ENCODE data around the gene PSMD1. TPM values are rescaled to one million over a fixed set of nuclear protein-coding genes. Genes with fewer than 3 reads are reported as not detected.
"Not testable (repeated sequence)": the region's sequence is repeated elsewhere in the genome, so short reads cannot be mapped to it uniquely, and the experiment has no call there.

PSMD1 gene
- total RNA-seq, 1 donor from 2014 or later = 77.2 TPM

- DNase-seq (ENCODE audit: low read depth) = no peak
- no peak overlapping the region for H3K4me3 ChIP-seq (ENCODE audit: low read depth, low read length)
- no peaks in the 10 kb centered on the region for H3K36me3 ChIP-seq (ENCODE audit: control insufficient read depth, insufficient read depth, low read length)
- peaks cover 6% of the 10 kb centered on the region for H3K27me3 ChIP-seq (ENCODE audit: control insufficient read depth, insufficient read depth, low read length)
- no peak for TF ChIP-seq CTCF (IDR thresholded peaks at IDR 0.05; ENCODE audit: insufficient read depth, low read length, poor library complexity, severe bottlenecking)
Observed at GRCh38 chr2:231017231-231017598, 39.5 kb upstream of the PSMD1 start.

- Histone ChIP-seq H3K27me3 (ENCODE audit: control insufficient read depth, insufficient read depth, low read length) (peaks cover 6% of the 10 kb centered on the region), H3K36me3 (ENCODE audit: control insufficient read depth, insufficient read depth, low read length) (no peaks in the 10 kb centered on the region), H3K4me3 (ENCODE audit: low read depth, low read length) (no peak overlapping the region)
- DNase-seq (ENCODE audit: low read depth) = no peak
- no peak for TF ChIP-seq CTCF (IDR thresholded peaks at IDR 0.05; ENCODE audit: insufficient read depth, low read length, poor library complexity, severe bottlenecking)
Observed at GRCh38 chr2:231018184-231018583, 38.5 kb upstream of the PSMD1 start.

- not testable (repeated sequence) for DNase-seq (ENCODE audit: low read depth); H3K4me3 ChIP-seq (ENCODE audit: low read depth, low read length); H3K27me3 ChIP-seq (ENCODE audit: control insufficient read depth, insufficient read depth, low read length); H3K36me3 ChIP-seq (ENCODE audit: control insufficient read depth, insufficient read depth, low read length)
Observed at GRCh38 chr2:231025059-231025458, 31.6 kb upstream of the PSMD1 start.

DNA sequence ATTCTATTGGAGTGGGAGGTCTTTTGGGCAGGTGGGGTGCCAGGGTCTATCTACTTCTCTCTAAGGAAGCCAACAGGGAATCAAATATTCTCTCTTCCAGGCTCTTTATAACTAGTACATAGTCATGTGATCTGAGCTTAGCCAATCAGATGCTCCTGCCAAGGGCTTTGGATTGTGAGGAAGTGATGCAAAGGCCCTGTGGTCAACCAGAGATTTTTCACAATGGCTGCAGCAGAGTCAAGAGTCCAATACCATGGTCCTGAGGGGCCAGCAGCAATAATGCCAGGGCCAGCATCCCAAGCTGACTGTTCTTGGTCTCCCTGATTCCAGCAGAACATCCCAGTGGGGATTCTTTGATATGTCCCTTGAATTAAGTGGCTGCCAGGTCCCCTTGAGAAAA lies 27.8 kb upstream of the PSMD1 start:
- Histone ChIP-seq H3K4me3 (ENCODE audit: low read depth, low read length) (no peak overlapping the region), H3K36me3 (ENCODE audit: control insufficient read depth, insufficient read depth, low read length) (no peaks in the 10 kb centered on the region), H3K27me3 (ENCODE audit: control insufficient read depth, insufficient read depth, low read length) (peaks cover 13% of the 10 kb centered on the region)
- TF ChIP-seq CTCF (IDR thresholded peaks at IDR 0.05; ENCODE audit: insufficient read depth, low read length, poor library complexity, severe bottlenecking) = no peak
- DNase-seq (ENCODE audit: low read depth) = no peak

DNA sequence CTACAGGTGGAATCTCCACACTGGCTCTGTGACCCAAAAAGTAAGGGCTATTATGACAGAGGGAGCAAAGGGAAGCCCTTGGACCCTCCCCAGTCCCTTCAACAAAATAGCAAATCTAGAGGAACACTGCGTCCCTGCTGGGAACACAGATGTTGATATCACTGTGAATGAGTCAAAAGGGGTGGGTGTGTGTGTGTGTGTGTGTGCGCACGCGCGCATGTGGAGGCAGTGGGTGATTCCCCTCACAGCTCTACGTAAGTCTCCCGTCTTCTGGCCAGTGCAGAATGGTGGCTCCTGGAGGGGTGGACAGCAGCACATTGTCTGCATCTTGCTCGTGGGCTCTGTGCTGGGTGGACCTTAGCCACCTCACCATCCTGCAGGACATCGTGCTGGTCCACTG lies 27.1 kb upstream of the PSMD1 start:
- TF ChIP-seq CTCF (IDR thresholded peaks at IDR 0.05; ENCODE audit: insufficient read depth, low read length, poor library complexity, severe bottlenecking) = no peak
- Histone ChIP-seq H3K27me3 (ENCODE audit: control insufficient read depth, insufficient read depth, low read length) (peaks cover 13% of the 10 kb centered on the region), H3K36me3 (ENCODE audit: control insufficient read depth, insufficient read depth, low read length) (no peaks in the 10 kb centered on the region), H3K4me3 (ENCODE audit: low read depth, low read length) (no peak overlapping the region)
- no peak for DNase-seq (ENCODE audit: low read depth)

DNA sequence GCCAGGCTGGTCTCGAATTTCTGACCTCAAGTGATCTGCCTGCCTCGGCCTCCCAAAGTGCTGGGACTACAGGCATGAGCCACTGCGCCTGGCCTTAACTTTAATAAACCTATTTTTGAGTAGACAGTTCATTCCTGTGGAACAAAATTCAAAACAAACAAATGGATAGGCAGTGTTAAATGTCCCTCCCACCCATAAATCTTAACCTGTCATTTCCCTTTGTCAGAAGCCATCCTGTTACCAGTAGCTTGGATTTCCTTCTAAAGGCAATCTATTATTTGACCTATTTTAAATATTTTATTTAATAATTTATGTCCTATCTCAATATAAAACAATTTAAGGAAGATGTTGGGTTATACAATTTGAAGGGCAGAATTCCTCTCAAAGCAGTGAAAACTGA lies 25.9 kb upstream of the PSMD1 start:
- H3K4me3 ChIP-seq (ENCODE audit: low read depth, low read length) = no peak overlapping the region
- no peaks in the 10 kb centered on the region for H3K36me3 ChIP-seq (ENCODE audit: control insufficient read depth, insufficient read depth, low read length)
- no peak for TF ChIP-seq CTCF (IDR thresholded peaks at IDR 0.05; ENCODE audit: insufficient read depth, low read length, poor library complexity, severe bottlenecking)
- DNase-seq (ENCODE audit: low read depth) = no peak
- H3K27me3 ChIP-seq (ENCODE audit: control insufficient read depth, insufficient read depth, low read length) = peaks cover 13% of the 10 kb centered on the region

Measured in kidney epithelial cell (primary cell).